ENCODE data around the gene ZNF791. TPM values are rescaled to one million over a fixed set of nuclear protein-coding genes. Genes with fewer than 3 reads are reported as not detected.

Gene ZNF791
- total RNA-seq, 1 experiment from 2014 or later: 15.2 TPM

GRCh38 chr19:12567951-12568350 is 42.8 kb upstream of the ZNF791 start:
- no peaks in the 10 kb centered on the region for H3K4me1 ChIP-seq
- intact Hi-C loops (cut with micrococcal nuclease; ENCODE audit: unreplicated experiment): no loop called here
- Mint-ChIP-seq H3K27me3 (ENCODE audit: insufficient read depth, unreplicated experiment) (no peaks in the 10 kb centered on the region), H3K27ac (ENCODE audit: unreplicated experiment) (no peak overlapping the region), H3K4me3 (ENCODE audit: unreplicated experiment) (no peak overlapping the region), H3K36me3 (ENCODE audit: insufficient read depth, unreplicated experiment) (no peaks in the 10 kb centered on the region), H3K4me1 (ENCODE audit: low read depth, unreplicated experiment) (no peaks in the 10 kb centered on the region), H3K9me3 (ENCODE audit: unreplicated experiment) (no peaks in the 10 kb centered on the region)
- BruUV-seq (replicated peaks): no TSS peak
- DNase-seq: no peak
- no peak for TF ChIP-seq CTCF (IDR thresholded peaks at IDR 0.05; ENCODE audit: insufficient read depth in 1 of 2, low read depth in 1 of 2, low read length in 1 of 2, severe bottlenecking in 1 of 2, unreplicated experiment in 1 of 2)
- H3K4me3 ChIP-seq (ENCODE audit: low read depth, low read length): no peak overlapping the region
- ChIA-PET POLR2A (interaction anchor here (0.7 kb wide), 1 partner anchor 118 kb away, joined by 12 read pairs; no protein-coding TSS in a partner anchor), CTCF (no interaction called here)
- no peaks in the 10 kb centered on the region for H3K9me3 ChIP-seq
- H3K27me3 ChIP-seq (replicated peaks; ENCODE audit: control insufficient read depth, insufficient read depth, low read length): no peaks in the 10 kb centered on the region
- no peaks in the 10 kb centered on the region for H3K36me3 ChIP-seq (ENCODE audit: control insufficient read depth, insufficient read depth, low read length)

- Mint-ChIP-seq H3K9me3 (ENCODE audit: unreplicated experiment) (peaks cover 18% of the 10 kb centered on the region), H3K27ac (ENCODE audit: unreplicated experiment) (no peak overlapping the region)
- intact Hi-C loops (cut with micrococcal nuclease; ENCODE audit: unreplicated experiment): no loop called here
These were observed 36.7 kb upstream of the ZNF791 start for GRCh38 chr19:12574036-12574435.

GRCh38 chr19:12578641-12579040 is 32.1 kb upstream of the ZNF791 start:
- intact Hi-C loops (cut with micrococcal nuclease; ENCODE audit: unreplicated experiment): no loop called here
- H3K4me1 ChIP-seq: peaks cover 5% of the 10 kb centered on the region; the same call in 1 of the 2 replicates
- no peaks in the 10 kb centered on the region for H3K27me3 ChIP-seq (replicated peaks; ENCODE audit: control insufficient read depth, insufficient read depth, low read length)
- H3K9me3 ChIP-seq: peaks cover 40% of the 10 kb centered on the region
- H3K27me3 Mint-ChIP-seq (ENCODE audit: insufficient read depth, unreplicated experiment): no peaks in the 10 kb centered on the region
- H3K36me3 ChIP-seq (ENCODE audit: control insufficient read depth, insufficient read depth, low read length): no peaks in the 10 kb centered on the region
- no TSS peak for BruUV-seq (replicated peaks)
- H3K36me3 Mint-ChIP-seq (ENCODE audit: insufficient read depth, unreplicated experiment): peaks cover 52% of the 10 kb centered on the region
- H3K4me1 Mint-ChIP-seq (ENCODE audit: low read depth, unreplicated experiment): peaks cover 6% of the 10 kb centered on the region
- no peak overlapping the region for H3K27ac Mint-ChIP-seq (ENCODE audit: unreplicated experiment)
- ChIA-PET CTCF (no interaction called here), POLR2A (no interaction called here)
- H3K4me3 ChIP-seq (ENCODE audit: low read depth, low read length): no peak overlapping the region
- H3K4me3 Mint-ChIP-seq (ENCODE audit: unreplicated experiment): no peak overlapping the region
- DNase-seq: no peak
- no peak for TF ChIP-seq CTCF (IDR thresholded peaks at IDR 0.05; ENCODE audit: insufficient read depth in 1 of 2, low read depth in 1 of 2, low read length in 1 of 2, severe bottlenecking in 1 of 2, unreplicated experiment in 1 of 2)
- H3K9me3 Mint-ChIP-seq (ENCODE audit: unreplicated experiment): peaks cover 31% of the 10 kb centered on the region

More at GRCh38 chr19:12574036-12574435, 36.7 kb upstream of the ZNF791 start:
- H3K4me1 Mint-ChIP-seq (ENCODE audit: low read depth, unreplicated experiment): no peaks in the 10 kb centered on the region
- H3K36me3 Mint-ChIP-seq (ENCODE audit: insufficient read depth, unreplicated experiment): peaks cover 17% of the 10 kb centered on the region
- BruUV-seq (replicated peaks): no TSS peak
- no peak overlapping the region for H3K4me3 Mint-ChIP-seq (ENCODE audit: unreplicated experiment)
- CTCF ChIA-PET: interaction anchor here (0.7 kb wide), 1 partner anchor 103 kb away, joined by 5 read pairs; no protein-coding TSS in a partner anchor
- H3K36me3 ChIP-seq (ENCODE audit: control insufficient read depth, insufficient read depth, low read length): no peaks in the 10 kb centered on the region
- no peak for DNase-seq
- POLR2A ChIA-PET: no interaction called here
- TF ChIP-seq CTCF (IDR thresholded peaks at IDR 0.05; ENCODE audit: insufficient read depth in 1 of 2, low read depth in 1 of 2, low read length in 1 of 2, severe bottlenecking in 1 of 2, unreplicated experiment in 1 of 2): no peak
- H3K27me3 Mint-ChIP-seq (ENCODE audit: insufficient read depth, unreplicated experiment): no peaks in the 10 kb centered on the region
- H3K27me3 ChIP-seq (replicated peaks; ENCODE audit: control insufficient read depth, insufficient read depth, low read length): no peaks in the 10 kb centered on the region
- peaks cover 13% of the 10 kb centered on the region for H3K9me3 ChIP-seq
- H3K4me1 ChIP-seq: no peaks in the 10 kb centered on the region
- no peak overlapping the region for H3K4me3 ChIP-seq (ENCODE audit: low read depth, low read length)
